ENCODE results near the gene NRCAM.

Gene NRCAM

DNA sequence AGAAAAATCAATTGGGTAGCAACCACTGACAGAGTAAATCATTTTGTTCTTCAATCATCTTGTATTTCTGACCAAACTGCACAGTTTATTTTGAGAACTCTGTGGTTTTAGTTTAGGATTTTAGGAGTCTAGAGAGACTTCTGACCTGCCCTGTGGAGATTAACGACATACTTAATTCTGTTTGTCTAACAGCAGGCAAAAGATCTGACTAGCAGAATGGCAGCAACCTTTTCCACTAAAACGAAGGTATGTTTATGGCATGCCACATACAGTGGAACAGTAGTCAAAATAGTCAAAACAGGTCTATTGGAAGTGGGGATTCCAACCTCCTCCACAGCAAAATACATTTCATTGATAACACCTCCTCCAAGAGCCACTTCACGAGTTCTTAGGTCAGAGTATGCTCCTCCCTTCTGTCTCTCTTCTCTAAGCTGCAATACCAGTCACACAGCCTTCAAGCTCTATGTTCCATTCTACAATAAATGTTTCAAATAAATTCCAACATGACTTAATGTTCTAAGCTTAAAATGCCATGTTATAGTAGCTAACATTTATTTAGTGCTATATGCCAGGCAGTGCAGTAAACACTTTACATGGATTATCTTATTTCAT, 34.4 kb downstream of the NRCAM start:
- H3K27me3 ChIP-seq (ENCODE audit: low read depth, low read length): no peaks in the 10 kb centered on the region
- H4K20me1 ChIP-seq (ENCODE audit: insufficient read depth, low read length): peaks cover 40% of the 10 kb centered on the region
- H3K36me3 ChIP-seq (replicated peaks; ENCODE audit: low read depth, low read length): peaks cover 9% of the 10 kb centered on the region
- peaks cover 99% of the 10 kb centered on the region for H3K79me2 ChIP-seq (ENCODE audit: low read length)
- H3K27ac ChIP-seq (ENCODE audit: low read length): 0 out of 2 replicates have a peak overlapping the region, but pooled peaks have one; percentile 2
- no peak overlapping the region for H2AFZ ChIP-seq (ENCODE audit: low read depth, low read length)
- no peak overlapping the region for H3K4me3 ChIP-seq (ENCODE audit: low read length)
- TF ChIP-seq, protein P1, sequence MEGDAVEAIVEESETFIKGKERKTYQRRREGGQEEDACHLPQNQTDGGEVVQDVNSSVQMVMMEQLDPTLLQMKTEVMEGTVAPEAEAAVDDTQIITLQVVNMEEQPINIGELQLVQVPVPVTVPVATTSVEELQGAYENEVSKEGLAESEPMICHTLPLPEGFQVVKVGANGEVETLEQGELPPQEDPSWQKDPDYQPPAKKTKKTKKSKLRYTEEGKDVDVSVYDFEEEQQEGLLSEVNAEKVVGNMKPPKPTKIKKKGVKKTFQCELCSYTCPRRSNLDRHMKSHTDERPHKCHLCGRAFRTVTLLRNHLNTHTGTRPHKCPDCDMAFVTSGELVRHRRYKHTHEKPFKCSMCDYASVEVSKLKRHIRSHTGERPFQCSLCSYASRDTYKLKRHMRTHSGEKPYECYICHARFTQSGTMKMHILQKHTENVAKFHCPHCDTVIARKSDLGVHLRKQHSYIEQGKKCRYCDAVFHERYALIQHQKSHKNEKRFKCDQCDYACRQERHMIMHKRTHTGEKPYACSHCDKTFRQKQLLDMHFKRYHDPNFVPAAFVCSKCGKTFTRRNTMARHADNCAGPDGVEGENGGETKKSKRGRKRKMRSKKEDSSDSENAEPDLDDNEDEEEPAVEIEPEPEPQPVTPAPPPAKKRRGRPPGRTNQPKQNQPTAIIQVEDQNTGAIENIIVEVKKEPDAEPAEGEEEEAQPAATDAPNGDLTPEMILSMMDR (IDR thresholded peaks at IDR 0.05; ENCODE audit: low read depth, low read length): no peak
- no peak for TF ChIP-seq EZH2phosphoT487 (IDR thresholded peaks at IDR 0.05; ENCODE audit: low read depth)
- no peaks in the 10 kb centered on the region for H3K9me3 ChIP-seq (ENCODE audit: insufficient read depth, low read length)
- H3K9ac ChIP-seq (ENCODE audit: low read length): no peak overlapping the region
- H3K4me1 ChIP-seq (ENCODE audit: low read length): peaks cover 99% of the 10 kb centered on the region
- peak overlapping the region; percentile 70 for H3K4me2 ChIP-seq (ENCODE audit: low read length)

DNA sequence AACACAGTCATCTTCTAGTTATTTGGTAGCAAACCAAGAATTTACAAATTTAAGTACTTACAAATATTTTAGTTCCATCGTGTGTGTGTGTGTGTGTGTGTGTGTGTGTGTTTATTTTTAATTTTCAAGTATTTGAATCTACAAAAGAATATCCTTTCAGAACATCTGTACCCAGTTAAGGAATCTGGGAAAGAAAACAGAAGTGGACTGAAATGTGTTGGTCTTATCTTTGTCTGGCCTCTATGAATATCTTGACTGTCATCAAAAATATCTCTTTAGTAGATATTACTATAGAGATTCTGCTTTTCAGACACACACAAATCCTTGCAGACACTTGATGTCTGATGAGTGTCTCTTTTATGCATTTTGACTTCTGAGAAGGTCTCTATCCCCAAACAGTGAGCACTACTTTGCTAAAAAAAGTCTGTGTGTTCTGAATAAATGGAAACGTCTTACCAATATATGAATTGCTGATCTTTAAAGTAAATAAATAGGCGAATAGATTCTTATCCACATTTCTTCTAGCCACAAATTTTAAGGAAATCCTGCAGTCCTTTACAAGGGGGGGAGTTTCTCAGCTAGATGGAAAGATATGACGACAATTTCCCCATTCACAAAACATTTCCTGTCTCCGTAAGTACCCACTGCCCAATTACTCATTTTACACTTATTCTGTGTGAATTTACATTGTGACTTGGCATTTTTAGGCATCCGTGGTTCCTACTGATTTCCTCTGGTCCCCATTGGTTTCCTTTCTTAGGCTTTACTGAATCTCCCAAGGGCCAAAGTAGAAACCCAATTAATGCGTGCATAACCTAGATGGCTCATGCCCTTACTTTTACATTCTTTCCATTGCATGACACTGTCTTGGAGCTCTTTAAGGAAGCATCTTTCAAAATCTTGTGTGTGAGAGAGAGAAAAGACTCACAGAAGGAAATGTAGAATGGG, 36.0 kb downstream of the NRCAM start:
- peak overlapping the region; percentile 36 for H3K4me3 ChIP-seq (ENCODE audit: low read length)
- H3K27me3 ChIP-seq (ENCODE audit: low read depth, low read length): no peaks in the 10 kb centered on the region
- no peaks in the 10 kb centered on the region for H3K9me3 ChIP-seq (ENCODE audit: insufficient read depth, low read length)
- H4K20me1 ChIP-seq (ENCODE audit: insufficient read depth, low read length): peaks cover 40% of the 10 kb centered on the region
- peaks cover 99% of the 10 kb centered on the region for H3K79me2 ChIP-seq (ENCODE audit: low read length)
- H3K4me1 ChIP-seq (ENCODE audit: low read length): peaks cover 99% of the 10 kb centered on the region
- H3K36me3 ChIP-seq (replicated peaks; ENCODE audit: low read depth, low read length): peaks cover 14% of the 10 kb centered on the region
- H3K4me2 ChIP-seq (ENCODE audit: low read length): peak overlapping the region; percentile 70
- no peak overlapping the region for H2AFZ ChIP-seq (ENCODE audit: low read depth, low read length)
- TF ChIP-seq, protein P1 (IDR thresholded peaks at IDR 0.05; ENCODE audit: low read depth, low read length): no peak
- TF ChIP-seq EZH2phosphoT487 (IDR thresholded peaks at IDR 0.05; ENCODE audit: low read depth): no peak
- H3K9ac ChIP-seq (ENCODE audit: low read length): no peak overlapping the region
- no peak overlapping the region for H3K27ac ChIP-seq (ENCODE audit: low read length)

DNA sequence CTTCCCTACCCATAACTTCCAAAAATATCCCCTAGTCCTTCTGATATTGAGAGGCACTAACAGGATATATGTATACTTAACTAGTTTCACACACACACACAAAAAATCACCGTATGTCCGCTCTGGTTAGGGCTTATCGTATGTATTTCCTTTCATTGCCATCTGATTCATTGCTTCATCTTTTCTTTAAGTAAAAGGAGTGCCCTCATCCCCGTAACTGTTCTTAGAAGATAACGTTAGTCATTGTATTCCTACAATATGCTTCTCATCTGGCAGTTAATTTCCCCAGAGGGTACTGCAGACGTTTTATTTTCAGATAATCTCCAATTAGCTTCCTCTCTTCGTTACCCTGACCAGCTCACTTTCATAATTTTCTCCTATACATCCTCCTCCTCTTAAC, 37.3 kb downstream of the NRCAM start:
- H3K9me3 ChIP-seq (ENCODE audit: insufficient read depth, low read length): no peaks in the 10 kb centered on the region
- H3K27me3 ChIP-seq (ENCODE audit: low read depth, low read length): no peaks in the 10 kb centered on the region
- H4K20me1 ChIP-seq (ENCODE audit: insufficient read depth, low read length): peaks cover 43% of the 10 kb centered on the region
- no peak overlapping the region for H2AFZ ChIP-seq (ENCODE audit: low read depth, low read length)
- H3K9ac ChIP-seq (ENCODE audit: low read length): no peak overlapping the region
- no peak overlapping the region for H3K4me3 ChIP-seq (ENCODE audit: low read length)
- H3K27ac ChIP-seq (ENCODE audit: low read length): no peak overlapping the region
- peaks cover 100% of the 10 kb centered on the region for H3K79me2 ChIP-seq (ENCODE audit: low read length)
- H3K36me3 ChIP-seq (replicated peaks; ENCODE audit: low read depth, low read length): peaks cover 21% of the 10 kb centered on the region
- H3K4me1 ChIP-seq (ENCODE audit: low read length): peaks cover 89% of the 10 kb centered on the region
- TF ChIP-seq EZH2phosphoT487 (IDR thresholded peaks at IDR 0.05; ENCODE audit: low read depth): no peak
- TF ChIP-seq, protein P1 (IDR thresholded peaks at IDR 0.05; ENCODE audit: low read depth, low read length): no peak
- peak overlapping the region; percentile 19 for H3K4me2 ChIP-seq (ENCODE audit: low read length)

DNA sequence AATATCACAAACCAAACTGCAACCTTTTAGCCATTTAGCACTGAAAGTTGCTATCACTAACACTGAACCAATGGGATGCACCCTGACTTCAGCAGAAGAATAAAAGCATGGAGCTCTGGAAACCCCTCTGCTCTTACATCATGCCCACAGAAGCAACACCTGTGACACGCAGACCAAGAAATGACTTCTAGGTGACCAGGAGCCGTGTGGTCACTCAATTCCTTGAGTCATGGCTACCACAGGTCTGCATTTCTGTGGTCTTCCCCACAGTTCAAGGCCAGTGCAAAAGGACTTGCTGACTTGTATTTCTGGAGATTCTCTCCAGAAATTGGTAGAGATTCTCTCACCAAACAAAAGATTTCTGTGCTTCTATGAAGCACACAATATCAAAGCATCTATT, 38.3 kb downstream of the NRCAM start:
- H3K9ac ChIP-seq (ENCODE audit: low read length): no peak overlapping the region
- H3K27ac ChIP-seq (ENCODE audit: low read length): no peak overlapping the region
- H3K4me1 ChIP-seq (ENCODE audit: low read length): peaks cover 79% of the 10 kb centered on the region
- H3K36me3 ChIP-seq (replicated peaks; ENCODE audit: low read depth, low read length): peaks cover 28% of the 10 kb centered on the region
- TF ChIP-seq, protein P1 (IDR thresholded peaks at IDR 0.05; ENCODE audit: low read depth, low read length): no peak
- TF ChIP-seq EZH2phosphoT487 (IDR thresholded peaks at IDR 0.05; ENCODE audit: low read depth): no peak
- no peaks in the 10 kb centered on the region for H3K27me3 ChIP-seq (ENCODE audit: low read depth, low read length)
- no peak overlapping the region for H3K4me2 ChIP-seq (ENCODE audit: low read length)
- peaks cover 41% of the 10 kb centered on the region for H4K20me1 ChIP-seq (ENCODE audit: insufficient read depth, low read length)
- H2AFZ ChIP-seq (ENCODE audit: low read depth, low read length): no peak overlapping the region
- H3K79me2 ChIP-seq (ENCODE audit: low read length): peaks cover 100% of the 10 kb centered on the region
- no peak overlapping the region for H3K4me3 ChIP-seq (ENCODE audit: low read length)
- H3K9me3 ChIP-seq (ENCODE audit: insufficient read depth, low read length): no peaks in the 10 kb centered on the region

Measured in OCI-LY3 (cell line).